GM18868 (cell line): ENCODE results near the gene PMM2.
"Not testable (repeated sequence)": the region's sequence is repeated elsewhere in the genome, so short reads cannot be mapped to it uniquely, and the experiment has no call there.

Experiments
- ATAC-seq: cut with Tn5 transposase; IDR thresholded peaks from one replicate; pipeline ENCODE4 v1.9.1; 2021; ENCODE audit warnings: mild to moderate bottlenecking, moderate library complexity; ENCODE audit not compliant: unreplicated experiment

PMM2 gene

DNA sequence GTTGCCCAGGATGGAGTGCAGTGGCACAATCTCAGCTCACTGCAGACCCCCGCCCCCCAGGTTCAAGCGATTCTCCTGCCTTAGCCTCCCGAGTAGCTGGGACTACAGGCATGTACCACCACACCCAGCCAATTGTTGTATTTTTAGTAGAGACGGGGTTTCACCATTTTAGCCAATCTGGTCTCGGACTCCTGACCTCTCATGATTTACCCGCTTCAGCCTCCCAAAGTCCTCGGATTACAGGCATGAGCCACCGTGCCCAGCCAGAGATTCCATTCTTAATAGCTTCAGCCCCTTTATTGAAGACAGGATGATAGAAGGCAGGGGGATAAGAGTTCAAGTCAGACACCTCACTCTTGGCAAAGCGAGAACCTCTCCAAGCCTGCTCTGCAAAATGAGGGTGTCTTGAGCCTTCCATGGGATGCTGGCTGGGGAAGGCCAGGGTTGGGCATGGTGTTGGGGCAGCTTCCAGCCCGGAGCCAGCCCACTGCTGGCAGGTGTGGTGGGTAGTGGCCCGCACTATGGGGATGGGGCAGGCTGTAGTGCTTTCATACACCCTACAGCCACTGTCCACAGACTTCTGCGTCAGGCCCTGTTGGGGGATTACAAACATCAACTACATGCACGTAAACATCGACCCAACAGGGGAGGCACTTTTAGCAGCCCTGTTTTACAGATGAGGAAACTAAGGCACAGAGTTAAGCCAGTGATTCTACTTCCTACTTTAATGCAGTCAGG lies 67.7 kb downstream of the PMM2 start:
- ATAC-seq, result no peak

- no peak for ATAC-seq
These were observed 68.7 kb downstream of the PMM2 start for GRCh38 chr16:8866118-8866883.

DNA sequence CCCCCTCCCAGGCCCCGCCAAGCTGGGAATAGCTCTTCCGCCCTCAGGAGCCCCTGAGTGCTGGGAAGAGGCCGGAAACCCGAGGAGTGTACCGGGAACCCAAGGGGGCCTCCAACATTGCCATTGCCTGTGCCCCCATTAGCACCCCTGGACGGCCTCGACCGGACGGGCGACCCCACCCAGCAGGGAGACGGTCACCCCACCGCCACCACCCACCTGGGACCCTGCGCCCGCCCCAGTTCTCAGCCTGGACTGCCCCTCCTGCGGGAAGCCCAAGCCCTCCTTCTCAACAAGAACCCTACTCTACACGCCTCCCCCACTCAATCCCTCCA lies 69.2 kb downstream of the PMM2 start:
- ATAC-seq, result no peak

DNA sequence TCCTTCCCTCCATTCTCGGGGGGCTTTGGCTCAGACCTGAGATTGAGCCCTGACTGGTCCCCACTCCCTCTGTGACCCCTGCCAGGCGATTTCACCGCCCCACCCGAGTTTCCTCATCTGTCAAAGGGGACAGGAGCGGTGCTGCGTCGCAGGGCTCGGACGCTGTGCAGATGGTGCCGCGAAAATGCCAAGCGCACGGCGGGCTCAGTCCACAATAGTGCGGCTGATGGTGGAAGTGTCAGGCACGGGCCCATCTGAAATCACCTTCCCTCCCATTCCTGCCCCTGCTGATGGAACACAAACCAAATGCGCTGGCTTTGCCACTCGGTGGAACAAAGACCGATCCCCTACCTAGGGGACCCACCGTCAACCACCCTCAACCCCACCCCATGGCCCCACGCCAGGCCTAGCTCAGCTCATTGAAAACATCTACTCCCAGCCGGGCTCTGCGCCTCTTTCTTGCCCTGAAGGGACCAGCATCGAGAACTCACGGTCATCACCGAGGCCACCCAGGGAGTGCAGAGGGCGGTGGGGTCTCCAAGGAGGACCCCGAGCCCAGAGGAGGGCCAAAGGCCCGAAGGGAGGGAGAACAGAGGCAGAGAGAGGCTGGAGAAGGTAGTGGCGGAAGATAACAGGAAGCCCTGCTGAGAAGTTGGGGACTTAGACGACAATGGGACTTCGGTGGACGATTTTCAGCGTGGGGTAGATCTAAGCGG lies 69.7 kb downstream of the PMM2 start:
- no peak for ATAC-seq

GRCh38 chr16:8867932-8868415 lies 70.3 kb downstream of the PMM2 start:
- no peak for ATAC-seq

- peak; percentile 64 for ATAC-seq
These were observed 71.0 kb downstream of the PMM2 start, which contains the start of gene CARHSP1 for GRCh38 chr16:8868416-8869211. TSS of gene CARHSP1 (minus strand) at chr16:8869006. CDS start at chr16:8859328, 9,678 bp downstream.

DNA sequence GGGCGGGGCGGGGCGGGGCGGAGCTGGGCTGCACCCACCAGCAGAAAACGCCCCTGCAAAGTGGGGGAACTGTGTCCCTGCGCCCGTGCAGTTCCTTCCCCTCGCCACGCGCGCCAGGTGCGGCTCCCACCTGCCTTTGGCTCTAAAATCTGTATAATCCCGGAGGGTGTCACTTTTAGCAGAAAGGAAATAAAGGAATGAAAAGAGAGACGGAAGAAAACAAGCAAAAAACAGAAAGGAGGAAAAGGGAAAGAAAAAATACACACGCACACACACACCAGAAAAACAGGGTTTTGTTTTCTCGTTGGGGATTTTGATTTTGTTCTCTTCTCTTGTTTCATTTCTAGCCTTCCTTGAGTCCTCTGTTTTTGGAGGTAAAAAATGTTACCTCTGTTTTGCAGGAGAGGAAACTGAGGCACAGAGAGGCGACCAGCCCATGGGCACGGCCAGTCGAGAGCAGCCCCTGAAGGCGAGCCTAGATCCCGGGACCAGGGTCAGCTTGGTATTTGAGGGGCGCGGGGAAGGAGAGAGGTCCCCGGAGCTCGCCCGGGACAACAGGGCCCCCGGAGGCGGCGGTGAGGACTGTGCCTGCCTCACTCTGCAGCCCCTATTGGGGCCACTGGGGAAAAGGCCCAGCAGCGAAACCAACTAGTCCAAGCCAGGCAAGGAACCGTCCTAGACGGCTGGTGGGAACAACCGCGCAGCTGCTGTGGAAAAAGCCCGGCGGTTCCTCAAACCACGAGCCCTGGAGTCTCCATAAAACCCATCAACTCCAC lies 71.8 kb downstream of the PMM2 start:
- no peak for ATAC-seq

GRCh38 chr16:8869988-8870241 lies 72.3 kb downstream of the PMM2 start:
- not testable (repeated sequence) for ATAC-seq

DNA sequence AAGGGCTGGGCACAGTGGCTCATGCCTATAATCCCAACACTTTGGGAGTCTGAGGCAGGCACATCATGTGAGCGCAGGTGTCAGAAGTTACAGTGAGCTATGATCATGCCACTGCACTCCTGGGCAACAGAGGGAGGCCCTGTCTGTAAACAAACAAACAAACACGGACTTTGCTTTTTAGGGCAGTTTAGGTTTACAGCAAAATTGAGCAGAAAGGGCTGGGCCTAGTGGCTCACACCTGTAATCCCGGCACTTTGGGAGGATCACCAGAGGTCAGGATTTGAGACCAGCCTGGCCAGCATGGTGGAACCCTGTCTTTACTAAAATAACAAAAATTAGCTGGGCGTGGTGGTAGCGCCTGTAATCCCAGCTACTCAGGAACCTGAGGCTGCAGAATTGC lies 74.4 kb downstream of the PMM2 start:
- ATAC-seq, result no peak

GRCh38 chr16:8872967-8873865 lies 75.6 kb downstream of the PMM2 start:
- ATAC-seq, result no peak

- not testable (repeated sequence) for ATAC-seq
These were observed 76.2 kb downstream of the PMM2 start for GRCh38 chr16:8873866-8874195.

GRCh38 chr16:8874388-8874787 lies 76.7 kb downstream of the PMM2 start:
- no peak for ATAC-seq

DNA sequence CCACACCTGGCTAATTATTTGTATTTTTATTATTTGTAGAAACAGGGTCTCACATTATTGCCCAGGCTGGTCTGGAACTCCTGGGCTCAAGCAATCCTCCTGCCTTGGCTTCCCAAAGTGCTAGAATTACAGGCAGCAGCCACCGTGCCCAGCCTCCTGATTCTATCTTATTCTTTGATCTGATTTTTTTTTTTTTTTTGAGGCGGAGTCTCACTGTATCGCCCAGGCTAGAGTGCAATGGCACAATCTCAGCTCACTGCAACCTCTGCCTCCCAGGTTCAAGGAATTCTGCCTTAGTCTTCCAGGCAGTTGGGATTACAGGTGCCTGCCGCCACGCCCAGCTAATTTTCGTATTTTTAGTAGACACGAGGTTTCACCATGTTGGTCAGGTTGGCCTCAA lies 77.7 kb downstream of the PMM2 start:
- ATAC-seq, result not testable (repeated sequence)

DNA sequence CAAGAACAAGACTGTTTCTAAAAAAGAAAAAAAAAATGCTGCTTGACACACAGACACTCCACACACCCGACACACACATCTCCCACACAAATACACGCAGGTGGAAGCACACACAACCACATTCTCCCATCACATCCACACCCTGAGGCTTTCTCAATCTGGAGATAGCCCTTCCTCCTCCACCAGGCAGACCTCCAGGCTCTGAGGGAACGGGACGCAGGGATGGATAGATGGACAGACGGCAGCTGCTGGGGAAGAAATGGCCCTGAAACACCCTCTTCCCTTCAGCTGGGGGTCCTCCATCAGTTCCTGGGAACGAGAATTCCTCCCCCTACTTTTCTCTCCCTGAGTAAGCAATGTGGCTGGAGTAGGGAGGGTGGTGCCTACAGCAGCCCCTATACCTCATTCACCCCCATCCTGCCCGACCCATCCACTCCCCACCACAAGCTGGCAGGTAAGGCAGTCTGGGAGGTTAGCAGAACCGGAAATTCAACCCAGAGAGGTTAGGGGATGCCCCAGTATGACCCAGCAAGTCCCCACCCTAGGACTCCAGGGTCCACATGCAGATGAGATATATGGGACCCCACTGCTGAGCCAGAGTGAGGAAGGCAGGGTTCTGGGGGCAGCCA lies 80.4 kb downstream of the PMM2 start:
- no peak for ATAC-seq

GRCh38 chr16:8878523-8878911 lies 80.9 kb downstream of the PMM2 start:
- no peak for ATAC-seq

DNA sequence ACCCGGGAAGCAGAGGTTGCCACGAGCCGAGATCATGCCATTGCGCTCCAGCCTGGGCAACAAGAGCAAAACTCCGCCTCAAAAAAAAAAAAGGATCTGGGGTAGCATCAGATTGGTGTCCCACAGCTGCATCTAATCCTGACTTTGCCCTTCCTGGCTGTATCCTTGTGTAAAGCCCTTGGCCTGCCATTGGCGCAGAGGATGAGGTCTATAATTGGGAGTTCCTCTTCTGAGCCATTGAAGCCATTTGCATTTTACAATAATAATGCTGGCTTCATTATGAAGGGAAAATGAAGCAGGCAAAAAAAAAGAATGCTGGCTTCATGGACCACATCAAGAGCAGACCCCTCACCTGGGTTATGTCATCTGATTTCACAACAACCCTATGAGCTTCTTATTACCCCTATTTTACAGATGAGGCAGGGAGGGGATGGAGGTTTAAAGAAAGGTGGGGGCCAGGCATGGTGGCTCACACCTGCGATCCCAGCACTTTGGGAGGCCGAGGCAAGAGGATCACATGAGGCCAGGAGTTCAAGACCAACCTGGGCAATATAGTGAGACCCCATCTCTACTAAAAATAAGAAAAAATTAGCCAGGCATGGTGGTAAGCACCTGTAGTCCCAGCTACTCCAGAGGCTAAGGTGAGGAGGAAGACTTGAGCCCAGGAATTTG lies 83.3 kb downstream of the PMM2 start:
- no peak for ATAC-seq

GRCh38 chr16:8882041-8882617 lies 84.5 kb downstream of the PMM2 start, which contains the start of gene LITAFD:
TSS of gene LITAFD (plus strand) at chr16:8882351. CDS start at chr16:8884356, 2,005 bp downstream.
- ATAC-seq, result no peak
